HUES6 (cell line): ENCODE measurements around the gene MKRN2OS.
A peak's percentile ranks its signal among the peaks of the same experiment; 100 is the strongest.

Experiments used
- H3K27ac ChIP-seq: 2 replicates; pipeline ENCODE4 v1.7.0; 2013; ENCODE audit warnings: low read depth, mild to moderate bottlenecking, low read length, inconsistent platforms
- H3K27me3 ChIP-seq: 2 replicates; pipeline ENCODE4 v1.6.1; 2013; ENCODE audit warnings: low read length; ENCODE audit not compliant: control insufficient read depth, insufficient read depth
- H3K36me3 ChIP-seq: 2 replicates; pipeline ENCODE4 v1.6.1; 2013; ENCODE audit warnings: low read length; ENCODE audit not compliant: control insufficient read depth, insufficient read depth
- H3K4me1 ChIP-seq: 2 replicates; pipeline ENCODE4 v1.6.1; 2013; ENCODE audit warnings: low read length; ENCODE audit not compliant: control insufficient read depth, insufficient read depth
- H3K4me3 ChIP-seq: 2 replicates; pipeline ENCODE4 v1.5.1; 2013; ENCODE audit warnings: low read depth, low read length
- H3K9ac ChIP-seq: one replicate; pipeline ENCODE4 v1.6.1; 2013; ENCODE audit warnings: mild to moderate bottlenecking, low read length
- H3K9me3 ChIP-seq: 2 replicates; pipeline ENCODE4 v1.6.1; 2013; ENCODE audit warnings: low read depth, low read length; ENCODE audit not compliant: control insufficient read depth, insufficient read depth

The MKRN2OS gene

DNA sequence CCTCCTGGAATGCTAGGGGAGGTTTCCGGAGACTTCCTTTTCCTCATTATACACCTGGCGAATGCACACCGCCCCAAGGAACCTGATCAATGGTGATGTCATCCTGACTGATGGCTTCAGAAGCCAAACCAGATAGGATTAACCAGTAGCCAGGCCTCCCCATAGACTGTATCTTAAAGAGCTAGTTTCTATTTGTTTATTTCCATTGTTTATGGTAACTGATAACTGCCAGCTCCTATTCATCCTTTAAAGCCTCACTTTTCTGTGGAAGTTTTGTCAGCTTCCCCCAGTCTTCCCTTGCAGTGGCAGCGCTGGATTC lies at the start of gene MKRN2OS:
Gene MKRN2OS (minus strand): TSS at position 27 of the 319 bp plus-strand sequence. CDS start 35 bp downstream, outside the sequence.
- Histone ChIP-seq H3K9me3 (no peaks in the 10 kb centered on the region), H3K27me3 (no peaks in the 10 kb centered on the region), H3K36me3 (peaks cover 1% of the 10 kb centered on the region), H3K27ac (no peak within 1 kb of the TSS), H3K4me1 (peaks cover 6% of the 10 kb centered on the region; the same call in 1 of the 2 replicates), H3K4me3 (no peak within 1 kb of the TSS), H3K9ac (no peak within 1 kb of the TSS)

DNA sequence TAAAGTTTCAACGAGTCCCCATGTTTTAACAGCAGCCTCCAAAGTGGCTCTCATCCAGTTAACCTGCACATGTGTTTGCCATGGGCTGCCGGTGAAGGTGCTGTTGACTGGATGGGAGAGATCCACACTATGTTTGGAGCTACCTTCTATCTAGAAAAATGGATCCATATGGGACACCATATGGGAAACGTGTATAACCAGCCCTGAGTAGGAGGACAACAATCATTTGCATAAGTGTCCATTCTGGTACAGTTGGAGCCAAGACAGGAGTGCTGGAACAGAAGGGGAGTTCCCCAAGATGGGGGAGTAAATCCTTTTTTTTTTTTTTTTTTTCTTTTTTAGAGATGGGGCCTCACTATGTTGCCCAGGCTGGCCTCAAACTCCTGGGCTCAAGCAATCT lies 48.2 kb upstream of the MKRN2OS start:
- H3K9me3 ChIP-seq = no peaks in the 10 kb centered on the region
- no peak overlapping the region for H3K27ac ChIP-seq
- peaks cover 86% of the 10 kb centered on the region for H3K36me3 ChIP-seq
- H3K27me3 ChIP-seq = no peaks in the 10 kb centered on the region
- H3K4me3 ChIP-seq = no peak overlapping the region
- H3K4me1 ChIP-seq = no peaks in the 10 kb centered on the region; the same call in 1 of the 2 replicates
- H3K9ac ChIP-seq = no peak overlapping the region

DNA sequence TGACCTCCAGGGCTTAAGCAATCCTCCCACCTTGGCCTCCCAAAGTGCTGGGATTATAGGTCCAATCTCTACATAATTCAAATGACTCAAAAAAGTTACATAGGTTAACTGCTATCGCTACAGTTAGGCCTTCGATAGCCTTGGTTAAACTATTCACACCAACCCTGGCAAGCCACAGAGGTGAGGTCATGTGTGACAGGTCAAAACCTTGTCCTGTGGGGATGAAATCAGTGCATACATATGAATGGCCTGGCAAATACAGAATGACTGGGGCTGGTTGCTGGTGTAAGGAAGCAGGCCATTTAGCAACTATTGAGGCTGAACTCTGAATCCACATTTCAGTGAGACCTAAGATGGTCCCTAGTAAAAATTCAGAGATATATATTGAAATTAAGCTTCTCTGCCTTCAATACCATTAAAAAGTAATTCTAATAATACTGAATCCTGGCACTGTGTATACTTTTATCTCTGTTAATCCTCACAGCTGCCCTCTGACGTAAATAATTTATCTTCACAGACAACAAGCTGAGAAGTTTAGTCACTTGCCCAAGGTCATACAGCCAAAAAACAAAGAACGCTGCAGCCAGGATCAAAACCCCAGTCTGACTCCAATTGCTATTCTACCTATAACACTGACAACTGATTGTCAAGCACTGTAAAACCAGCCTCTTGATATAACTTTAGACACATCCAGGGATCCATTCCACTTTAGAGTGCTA lies 46.9 kb upstream of the MKRN2OS start:
- H3K9ac ChIP-seq = no peak overlapping the region
- no peaks in the 10 kb centered on the region for H3K27me3 ChIP-seq
- peaks cover 84% of the 10 kb centered on the region for H3K36me3 ChIP-seq

DNA sequence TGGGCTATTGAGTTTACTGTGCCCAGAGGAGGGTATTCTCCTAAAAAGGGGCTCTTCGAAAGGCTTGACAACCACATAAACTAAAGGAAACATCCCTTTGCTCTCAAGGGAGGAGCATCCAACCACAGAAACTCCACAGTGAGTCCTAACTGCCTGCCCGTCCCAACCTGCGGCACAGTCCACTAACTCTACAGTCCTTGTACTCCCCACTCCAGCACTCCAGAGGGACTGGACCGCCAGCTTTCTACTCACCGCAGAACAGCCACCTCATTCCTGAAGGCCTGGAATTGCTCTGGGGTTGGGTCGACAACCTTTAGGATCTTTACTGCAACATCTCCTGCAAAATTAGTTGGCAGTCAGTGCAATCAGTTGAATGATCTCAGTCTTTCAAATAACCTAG lies 46.2 kb upstream of the MKRN2OS start:
- Histone ChIP-seq H3K9me3 (no peaks in the 10 kb centered on the region), H3K27ac (no peak overlapping the region; the same call in 1 of the 2 replicates), H3K4me3 (no peak overlapping the region), H3K4me1 (no peaks in the 10 kb centered on the region; the same call in 1 of the 2 replicates), H3K27me3 (no peaks in the 10 kb centered on the region), H3K9ac (no peak overlapping the region), H3K36me3 (peaks cover 85% of the 10 kb centered on the region)

More for the DNA sequence above, 46.9 kb upstream of the MKRN2OS start:
- Histone ChIP-seq H3K4me3 (no peak overlapping the region), H3K27ac (peak overlapping the region; percentile 16; the same call in 1 of the 2 replicates), H3K4me1 (no peaks in the 10 kb centered on the region; the same call in 1 of the 2 replicates), H3K9me3 (no peaks in the 10 kb centered on the region)

GRCh38 chr3:12590096-12590495 lies 44.8 kb upstream of the MKRN2OS start:
- H3K27ac ChIP-seq = no peak overlapping the region
- H3K36me3 ChIP-seq = peaks cover 86% of the 10 kb centered on the region
- H3K27me3 ChIP-seq = no peaks in the 10 kb centered on the region
- H3K9me3 ChIP-seq = no peaks in the 10 kb centered on the region
- H3K9ac ChIP-seq = no peak overlapping the region
- H3K4me1 ChIP-seq = no peaks in the 10 kb centered on the region; the same call in 1 of the 2 replicates
- no peak overlapping the region for H3K4me3 ChIP-seq

DNA sequence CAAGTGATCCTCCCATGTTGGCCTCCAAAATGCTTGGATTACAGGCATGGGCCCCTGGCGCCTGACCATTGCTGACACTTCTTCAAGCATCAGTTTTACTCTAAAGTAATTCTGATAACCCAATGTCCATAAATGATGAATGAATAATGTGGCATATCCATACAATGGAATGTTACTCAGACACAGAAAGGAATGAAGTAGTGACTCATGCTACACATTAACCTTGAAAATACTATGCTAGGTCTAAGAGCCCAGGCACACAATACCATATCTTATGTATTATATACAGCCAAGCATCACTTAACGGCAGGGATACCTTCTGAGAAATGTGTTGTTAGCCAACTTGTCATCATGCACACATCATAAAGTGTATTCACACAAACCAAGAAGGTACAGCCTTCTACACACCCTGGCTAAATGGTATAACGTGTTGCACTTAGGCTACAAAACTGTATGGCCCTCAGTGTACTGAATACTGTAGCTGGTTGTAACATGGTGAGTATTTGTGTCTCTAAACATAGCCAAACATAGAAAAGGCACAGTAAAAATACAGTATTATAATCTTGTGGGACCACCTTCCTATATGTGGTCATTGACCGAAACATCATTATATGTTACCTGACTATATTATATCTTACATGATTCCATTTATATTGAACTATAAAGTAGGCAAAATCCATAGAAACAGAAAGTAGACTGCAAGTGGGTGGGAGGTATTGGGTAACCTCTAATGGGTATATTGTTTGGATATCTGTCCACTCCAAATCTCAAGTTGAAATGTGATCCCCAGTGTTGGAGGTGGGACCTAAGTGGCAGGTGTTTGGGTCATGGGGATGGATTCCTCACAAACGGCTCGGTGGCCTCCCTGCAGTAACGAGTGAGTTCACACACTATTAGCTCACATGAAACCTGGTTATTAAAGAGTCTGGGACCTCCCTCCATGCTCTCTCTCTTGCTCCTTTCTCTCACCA lies 43.0 kb upstream of the MKRN2OS start:
- Histone ChIP-seq H3K27me3 (no peaks in the 10 kb centered on the region), H3K4me1 (no peaks in the 10 kb centered on the region; the same call in 1 of the 2 replicates), H3K9me3 (no peaks in the 10 kb centered on the region), H3K4me3 (no peak overlapping the region), H3K9ac (no peak overlapping the region), H3K36me3 (peaks cover 86% of the 10 kb centered on the region), H3K27ac (no peak overlapping the region)

DNA sequence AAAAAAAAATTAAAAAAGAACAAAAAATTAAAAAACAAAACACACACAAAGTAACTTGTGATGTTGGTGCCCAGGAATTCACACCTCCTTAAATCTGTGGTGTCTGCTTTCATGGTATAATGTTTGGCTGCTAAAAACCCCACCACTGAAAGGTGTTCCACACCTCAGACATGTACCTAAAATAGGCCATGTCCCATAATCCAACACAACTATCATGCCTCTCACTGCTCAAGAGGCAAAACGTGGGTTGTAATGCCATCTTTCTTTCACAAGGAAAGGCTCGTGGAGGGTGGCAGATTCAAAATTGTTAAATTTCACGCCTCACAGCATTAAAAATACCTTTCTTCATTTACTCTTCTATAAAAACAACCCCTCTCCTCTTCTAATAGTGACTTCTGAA lies 41.1 kb upstream of the MKRN2OS start:
- Histone ChIP-seq H3K9ac (no peak overlapping the region), H3K4me1 (no peaks in the 10 kb centered on the region), H3K27me3 (no peaks in the 10 kb centered on the region), H3K27ac (no peak overlapping the region), H3K36me3 (peaks cover 94% of the 10 kb centered on the region), H3K4me3 (no peak overlapping the region), H3K9me3 (no peaks in the 10 kb centered on the region)

- Histone ChIP-seq H3K4me3 (no peak overlapping the region), H3K4me1 (no peaks in the 10 kb centered on the region), H3K9ac (no peak overlapping the region), H3K27me3 (no peaks in the 10 kb centered on the region), H3K9me3 (no peaks in the 10 kb centered on the region), H3K27ac (no peak overlapping the region), H3K36me3 (peaks cover 94% of the 10 kb centered on the region)
Measured at GRCh38 chr3:12585970-12586369, 40.7 kb upstream of the MKRN2OS start.

- no peaks in the 10 kb centered on the region for H3K27me3 ChIP-seq
- no peaks in the 10 kb centered on the region for H3K4me1 ChIP-seq
- no peaks in the 10 kb centered on the region for H3K9me3 ChIP-seq
- no peak overlapping the region for H3K4me3 ChIP-seq
- no peak overlapping the region for H3K27ac ChIP-seq
- H3K36me3 ChIP-seq = peaks cover 91% of the 10 kb centered on the region
- H3K9ac ChIP-seq = no peak overlapping the region
Measured at GRCh38 chr3:12585181-12585580, 39.9 kb upstream of the MKRN2OS start.

GRCh38 chr3:12584083-12584482 lies 38.8 kb upstream of the MKRN2OS start:
- Histone ChIP-seq H3K9me3 (no peaks in the 10 kb centered on the region), H3K36me3 (peaks cover 94% of the 10 kb centered on the region), H3K27ac (no peak overlapping the region), H3K27me3 (no peaks in the 10 kb centered on the region), H3K9ac (no peak overlapping the region), H3K4me3 (no peak overlapping the region), H3K4me1 (no peaks in the 10 kb centered on the region)

- no peaks in the 10 kb centered on the region for H3K27me3 ChIP-seq
- no peaks in the 10 kb centered on the region for H3K4me1 ChIP-seq
- no peaks in the 10 kb centered on the region for H3K9me3 ChIP-seq
- no peak overlapping the region for H3K27ac ChIP-seq
- no peak overlapping the region for H3K9ac ChIP-seq
- no peak overlapping the region for H3K4me3 ChIP-seq
- H3K36me3 ChIP-seq = peaks cover 93% of the 10 kb centered on the region
Measured at GRCh38 chr3:12583280-12583679, 38.0 kb upstream of the MKRN2OS start.
